HG03342 (cell line): ENCODE measurements around the gene LRIT1.

Experiments
- ATAC-seq: cut with Tn5 transposase; IDR thresholded peaks from one replicate; pipeline ENCODE4 v1.9.1; 2021; ENCODE audit warnings: mild to moderate bottlenecking, moderate library complexity; ENCODE audit not compliant: unreplicated experiment

LRIT1 gene

GRCh38 chr10:84194424-84195043 lies 46.8 kb downstream of the LRIT1 start, which contains the start of gene CDHR1:
CDHR1 (plus strand) TSS chr10:84194537; CDS start chr10:84194761, 224 bp downstream.
- ATAC-seq: peak; percentile 76

- peak; percentile 21 for ATAC-seq
Measured at GRCh38 chr10:84193846-84194423, 47.4 kb downstream of the LRIT1 start.

DNA sequence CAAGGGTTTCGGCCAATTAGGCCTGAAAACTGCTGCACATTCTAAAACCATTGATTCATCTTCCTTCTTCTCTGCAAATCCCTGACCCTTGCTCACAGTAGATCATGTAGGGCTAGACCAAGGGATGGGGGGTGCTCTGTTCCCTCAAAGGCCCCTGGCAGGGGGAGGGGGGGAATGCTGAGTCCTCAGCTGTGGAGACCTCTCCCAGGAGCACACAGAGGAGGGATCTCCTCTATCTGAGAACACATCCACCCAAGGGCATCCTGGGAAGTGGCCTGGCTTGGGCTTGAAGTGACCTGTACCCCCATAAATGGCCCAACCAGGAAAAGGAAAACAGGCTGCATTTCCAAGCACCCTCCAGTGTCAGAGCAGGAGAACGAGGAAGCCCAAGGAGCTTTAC lies 48.0 kb downstream of the LRIT1 start:
- no peak for ATAC-seq

GRCh38 chr10:84191106-84191505 lies 50.2 kb downstream of the LRIT1 start:
- no peak for ATAC-seq

- ATAC-seq: no peak
Measured at GRCh38 chr10:84190621-84191020, 50.7 kb downstream of the LRIT1 start.

GRCh38 chr10:84188815-84189214 lies 52.5 kb downstream of the LRIT1 start:
- ATAC-seq: no peak

- no peak for ATAC-seq
Measured at GRCh38 chr10:84185526-84186175, 55.7 kb downstream of the LRIT1 start.

DNA sequence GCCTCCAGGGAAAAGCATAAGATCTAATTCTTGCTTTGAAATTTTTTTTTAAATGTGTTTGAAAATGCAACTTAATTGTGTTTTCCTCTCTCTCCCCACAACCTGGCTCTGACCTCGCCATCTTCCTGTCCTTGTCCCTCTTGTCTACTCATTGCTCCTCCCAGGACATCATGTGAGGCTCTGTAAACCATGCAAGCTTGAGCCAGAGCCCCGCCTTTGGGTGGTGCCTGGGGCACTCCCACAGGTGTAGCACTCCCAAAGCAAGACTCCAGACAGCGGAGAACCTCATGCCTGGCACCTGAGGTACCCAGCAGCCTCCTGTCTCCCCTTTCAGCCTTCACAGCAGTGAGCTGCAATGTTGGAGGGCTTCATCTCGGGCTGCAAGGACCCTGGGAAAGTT lies 56.8 kb downstream of the LRIT1 start:
- ATAC-seq: no peak

DNA sequence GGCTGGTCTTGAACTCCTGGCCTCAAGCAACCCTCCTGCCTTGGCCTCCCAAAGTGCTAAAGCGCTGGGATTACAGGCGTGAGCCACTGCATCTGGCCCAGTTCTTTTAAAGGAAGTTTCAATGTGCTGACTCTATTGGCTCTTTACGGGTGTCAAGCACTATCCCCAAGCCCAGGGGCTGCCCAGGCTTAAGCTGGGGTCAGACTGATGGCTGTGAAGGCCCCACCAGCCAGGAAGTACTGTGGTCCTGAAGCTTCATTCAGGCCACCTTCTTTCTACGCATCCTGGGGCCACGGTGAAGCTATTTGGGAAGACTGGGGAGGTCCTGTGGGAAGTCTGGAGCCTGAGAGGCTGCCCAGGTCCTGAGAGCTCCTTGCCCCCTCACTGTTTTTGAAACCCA lies 59.7 kb downstream of the LRIT1 start:
- no peak for ATAC-seq
